GM23338 (cell line): ENCODE results near the gene AFAP1L1. TPM values are rescaled to one million over a fixed set of nuclear protein-coding genes. Genes with fewer than 3 reads are reported as not detected.

Source experiments
- ATAC-seq: fragments of 200-7000 bp; cut with Tn5 transposase; 3 replicates; pipeline ENCODE4 v1.9.1; 2020
- DNase-seq: peaks from one replicate; pipeline ENCODE4 v3.0.0-alpha.2; 2015; ENCODE audit warnings: low spot score
- H2AFZ ChIP-seq: fragments of 200-600 bp; sonication (generic); 2 replicates; pipeline ENCODE4 v1.8.0; 2016; ENCODE audit warnings: antibody characterized with exemption, mild to moderate bottlenecking, moderate library complexity
- H3F3A ChIP-seq: fragments of 200-600 bp; sonication (generic); replicated peaks from 2 replicates; pipeline ENCODE4 v1.8.0; 2017; ENCODE audit warnings: antibody characterized with exemption, mixed run types, low read depth
- H3K27ac ChIP-seq: fragments of 200-600 bp; sonication (generic); 2 replicates; pipeline ENCODE4 v1.6.1; 2016; ENCODE audit warnings: low read depth
- H3K27me3 ChIP-seq: fragments of 200-600 bp; sonication (generic); 2 replicates; pipeline ENCODE4 v1.8.0; 2016; ENCODE audit warnings: mild to moderate bottlenecking, mixed run types, moderate library complexity; ENCODE audit not compliant: insufficient read depth
- H3K36me3 ChIP-seq: fragments of 200-600 bp; sonication (generic); 2 replicates; pipeline ENCODE4 v1.8.0; 2016; ENCODE audit warnings: mild to moderate bottlenecking; ENCODE audit not compliant: insufficient read depth
- H3K4me1 ChIP-seq: fragments of 200-600 bp; sonication (generic); 2 replicates; pipeline ENCODE4 v1.8.0; 2016; ENCODE audit warnings: mild to moderate bottlenecking, moderate library complexity; ENCODE audit not compliant: insufficient read depth
- H3K4me2 ChIP-seq: fragments of 200-600 bp; sonication (generic); 2 replicates; pipeline ENCODE4 v1.7.1; 2017; ENCODE audit warnings: mixed run types
- H3K4me3 ChIP-seq: fragments of 200-600 bp; sonication (generic); 2 replicates; pipeline ENCODE4 v1.6.1; 2016; ENCODE audit warnings: mixed run types
- H3K79me2 ChIP-seq: fragments of 200-600 bp; sonication (generic); replicated peaks from 2 replicates; pipeline ENCODE4 v1.8.0; 2017; ENCODE audit warnings: mild to moderate bottlenecking; ENCODE audit not compliant: insufficient read depth
- H3K9me2 ChIP-seq: fragments of 200-600 bp; sonication (generic); 2 replicates; pipeline ENCODE4 v1.8.0; 2017; ENCODE audit not compliant: insufficient read depth
- H4K20me1 ChIP-seq: fragments of 200-600 bp; sonication (generic); replicated peaks from 2 replicates; pipeline ENCODE4 v1.8.0; 2017; ENCODE audit warnings: mild to moderate bottlenecking; ENCODE audit not compliant: insufficient read depth
- H3K27ac Mint-ChIP-seq: 2 replicates; pipeline ENCODE4 v1.8.0; 2020; ENCODE audit warnings: inconsistent platforms, mild to moderate bottlenecking, moderate library complexity, mixed read lengths
- H3K27me3 Mint-ChIP-seq: 3 replicates; pipeline ENCODE4 v1.8.0; 2022; ENCODE audit warnings: low read depth, mild to moderate bottlenecking, moderate library complexity, mixed read lengths, inconsistent platforms; ENCODE audit not compliant: insufficient read depth, poor library complexity
- H3K36me3 Mint-ChIP-seq: 3 replicates; pipeline ENCODE4 v1.8.0; 2021; ENCODE audit warnings: low read depth, mild to moderate bottlenecking, inconsistent platforms, moderate library complexity, mixed read lengths
- H3K4me1 Mint-ChIP-seq: 3 replicates; pipeline ENCODE4 v1.8.0; 2020; ENCODE audit warnings: mild to moderate bottlenecking, inconsistent platforms, mixed read lengths
- H3K4me3 Mint-ChIP-seq: 3 replicates; pipeline ENCODE4 v1.8.0; 2021; ENCODE audit warnings: moderate library complexity, mild to moderate bottlenecking, inconsistent platforms, mixed read lengths
- H3K9me3 Mint-ChIP-seq: 3 replicates; pipeline ENCODE4 v1.8.0; 2020; ENCODE audit warnings: moderate library complexity, mild to moderate bottlenecking, inconsistent platforms, mixed read lengths
- CREB1 ChIP-seq: fragments of 250-450 bp; sonication (Bioruptor Pico); IDR thresholded peaks from 2 replicates; pipeline ENCODE4 v1.5.0; 2020; ENCODE audit warnings: low read depth, mild to moderate bottlenecking, moderate library complexity
- CTCF ChIP-seq, 2 experiments: fragments of 200-600 bp in 1 of 2; sonication (generic) in 1 of 2; conservative IDR thresholded peaks; 2 replicates each; pipeline versions ENCODE4 v1.5.1 to v1.6.1; 2016 to 2017; ENCODE audit warnings: antibody characterized with exemption in 2 of 2, low read depth in 2 of 2, mild to moderate bottlenecking in 2 of 2, moderate library complexity in 1 of 2
- EZH2phosphoT487 ChIP-seq: fragments of 200-600 bp; sonication (generic); IDR thresholded peaks from one replicate; pipeline ENCODE4 v1.8.1; 2018; ENCODE audit warnings: antibody characterized with exemption; ENCODE audit not compliant: unreplicated experiment
- JUNB ChIP-seq: IDR thresholded peaks from one replicate; pipeline ENCODE4 v1.6.1; 2016; ENCODE audit warnings: antibody characterized with exemption; ENCODE audit not compliant: unreplicated experiment
- NANOG ChIP-seq: IDR thresholded peaks from 2 replicates; pipeline ENCODE4 v1.6.1; 2016; ENCODE audit warnings: antibody characterized with exemption, borderline replicate concordance
- POLR2AphosphoS5 ChIP-seq: IDR thresholded peaks from 2 replicates; pipeline ENCODE4 v1.6.1; 2016; ENCODE audit warnings: antibody characterized with exemption, low read depth
- REST ChIP-seq: IDR thresholded peaks from one replicate; pipeline ENCODE4 v1.6.1; 2018; ENCODE audit warnings: antibody characterized with exemption; ENCODE audit not compliant: unreplicated experiment
- STAT1 ChIP-seq: IDR thresholded peaks from one replicate; pipeline ENCODE4 v1.6.1; 2016; ENCODE audit warnings: antibody characterized with exemption; ENCODE audit not compliant: unreplicated experiment
- ZNF114 ChIP-seq: fragments of 250-450 bp; sonication (Bioruptor Pico); IDR thresholded peaks from 2 replicates; pipeline ENCODE4 v1.5.0; 2020; ENCODE audit warnings: mild to moderate bottlenecking, moderate library complexity
- ZNF462 ChIP-seq: fragments of 250-450 bp; sonication (Bioruptor Pico); IDR thresholded peaks from 2 replicates; pipeline ENCODE4 v1.5.0; 2020; ENCODE audit warnings: mild to moderate bottlenecking, moderate library complexity
- polyA plus RNA-seq: library from polyadenylated mRNA; unstranded; fragments of >200 nt; fragmentation: Nextera tagmentation; extraction: Ambion mirVana; gene quantifications from 2 replicates; pipeline ENCODE4 v1.2.1, GENCODE V29; 2016
- total RNA-seq: library from RNA; depleted of rRNA; stranded (reverse); fragments of >200 nt; shearing (Covaris generic); gene quantifications from 2 replicates; pipeline ENCODE4 v1.2.3, GENCODE V29; 2014

The AFAP1L1 gene
- total and polyA plus RNA-seq, 2 experiments from 2014 or later: 3.2 to 5.7 TPM

GRCh38 chr5:149280124-149280523 lies 8.5 kb downstream of the AFAP1L1 start (continued):
- TF ChIP-seq REST (no peak), EZH2phosphoT487 (no peak)

- H3K9me3 Mint-ChIP-seq: no peaks in the 10 kb centered on the region
- no peak for TF ChIP-seq NANOG
- no peak for TF ChIP-seq STAT1
- no peak for TF ChIP-seq REST
- no peak for TF ChIP-seq CREB1 (CRISPR knock-in tag)
- TF ChIP-seq ZNF114 (CRISPR knock-in tag): no peak
- no peak for TF ChIP-seq POLR2AphosphoS5
- TF ChIP-seq ZNF462 (CRISPR knock-in tag): no peak
- no peak for TF ChIP-seq JUNB
- TF ChIP-seq CTCF (conservative IDR thresholded peaks at IDR 0.05; ENCODE audit: low read depth in 2 of 2): no peak
- TF ChIP-seq EZH2phosphoT487: no peak
Measured at GRCh38 chr5:149280802-149281201, 9.1 kb downstream of the AFAP1L1 start.

More at GRCh38 chr5:149280802-149281201, 9.1 kb downstream of the AFAP1L1 start:
- Histone ChIP-seq H3K36me3 (no peaks in the 10 kb centered on the region), H3K4me2 (no peak overlapping the region), H3K4me3 (no peak overlapping the region), H3K4me1 (no peaks in the 10 kb centered on the region), H4K20me1 (no peaks in the 10 kb centered on the region; the same call in 1 of the 2 replicates), H3K9me2 (0 out of 2 replicates have a peak, but pooled peaks cover 6% of the 10 kb centered on the region), H3K27ac (no peak overlapping the region), H3F3A (no peaks in the 10 kb centered on the region), H3K79me2 (no peaks in the 10 kb centered on the region), H3K27me3 (no peaks in the 10 kb centered on the region), H2AFZ (no peak overlapping the region)
- no peak for DNase-seq
- H3K36me3 Mint-ChIP-seq: no peaks in the 10 kb centered on the region
- H3K4me1 Mint-ChIP-seq: no peaks in the 10 kb centered on the region; the same call in 2 of the 3 replicates
- no peak for ATAC-seq
- H3K4me3 Mint-ChIP-seq: no peak overlapping the region
- peaks cover 3% of the 10 kb centered on the region for H3K27me3 Mint-ChIP-seq
- H3K27ac Mint-ChIP-seq: no peak overlapping the region
